ENCODE measurements around the gene SF3B3. TPM values are rescaled to one million over a fixed set of nuclear protein-coding genes. Genes with fewer than 3 reads are reported as not detected.

The SF3B3 gene
- total RNA-seq, 1 donor from 2014 or later, result 103 TPM

DNA sequence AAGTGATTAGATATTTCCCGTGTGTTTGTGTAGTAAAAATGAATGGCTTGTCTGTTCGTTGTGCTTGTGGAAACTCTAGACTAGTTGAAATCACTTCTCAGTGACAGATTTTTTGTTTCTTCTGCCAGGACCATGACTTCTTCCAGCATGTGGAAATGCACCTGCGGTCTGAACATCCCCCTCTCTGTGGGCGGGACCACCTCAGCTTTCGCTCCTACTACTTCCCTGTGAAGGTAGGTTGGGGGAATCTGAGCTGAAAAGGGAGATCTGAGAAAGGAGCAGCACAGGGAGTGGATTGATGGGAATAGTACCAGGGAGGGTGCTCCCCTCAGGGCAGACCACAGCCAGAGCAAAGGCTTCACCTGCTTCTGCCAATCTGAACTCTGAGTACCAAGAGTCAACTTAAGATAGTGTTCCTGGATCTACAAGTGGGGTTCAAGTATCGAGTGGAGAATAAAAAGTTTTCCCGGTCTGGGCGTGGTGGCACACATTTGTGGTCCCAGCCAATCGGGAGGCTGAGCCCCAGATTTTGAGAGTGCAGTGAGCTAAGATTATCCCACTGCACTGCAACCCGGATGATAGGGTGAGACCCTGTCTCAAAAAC lies 47.5 kb downstream of the SF3B3 start:
- no peaks in the 10 kb centered on the region for H3K27me3 ChIP-seq (ENCODE audit: control insufficient read depth, insufficient read depth, low read length)
- H3K36me3 ChIP-seq (ENCODE audit: control insufficient read depth, insufficient read depth, low read length), result peaks cover 4% of the 10 kb centered on the region
- no peak for TF ChIP-seq CTCF (IDR thresholded peaks at IDR 0.05; ENCODE audit: insufficient read depth, low read length, poor library complexity, severe bottlenecking)
- no peak overlapping the region for H3K4me3 ChIP-seq (ENCODE audit: low read depth, low read length)
- no peak for DNase-seq (ENCODE audit: low read depth)

GRCh38 chr16:70571623-70572022 lies 48.0 kb downstream of the SF3B3 start:
- no peak for TF ChIP-seq CTCF (IDR thresholded peaks at IDR 0.05; ENCODE audit: insufficient read depth, low read length, poor library complexity, severe bottlenecking)
- no peaks in the 10 kb centered on the region for H3K27me3 ChIP-seq (ENCODE audit: control insufficient read depth, insufficient read depth, low read length)
- H3K36me3 ChIP-seq (ENCODE audit: control insufficient read depth, insufficient read depth, low read length), result peaks cover 4% of the 10 kb centered on the region
- no peak for DNase-seq (ENCODE audit: low read depth)
- H3K4me3 ChIP-seq (ENCODE audit: low read depth, low read length), result no peak overlapping the region

- TF ChIP-seq CTCF (IDR thresholded peaks at IDR 0.05; ENCODE audit: insufficient read depth, low read length, poor library complexity, severe bottlenecking), result no peak
- peaks cover 4% of the 10 kb centered on the region for H3K36me3 ChIP-seq (ENCODE audit: control insufficient read depth, insufficient read depth, low read length)
- DNase-seq (ENCODE audit: low read depth), result no peak
- H3K4me3 ChIP-seq (ENCODE audit: low read depth, low read length), result no peak overlapping the region
- H3K27me3 ChIP-seq (ENCODE audit: control insufficient read depth, insufficient read depth, low read length), result no peaks in the 10 kb centered on the region
These were observed 48.7 kb downstream of the SF3B3 start for GRCh38 chr16:70572050-70572925.

- no peaks in the 10 kb centered on the region for H3K27me3 ChIP-seq (ENCODE audit: control insufficient read depth, insufficient read depth, low read length)
- peaks cover 4% of the 10 kb centered on the region for H3K36me3 ChIP-seq (ENCODE audit: control insufficient read depth, insufficient read depth, low read length)
- no peak for DNase-seq (ENCODE audit: low read depth)
- H3K4me3 ChIP-seq (ENCODE audit: low read depth, low read length), result no peak overlapping the region
- TF ChIP-seq CTCF (IDR thresholded peaks at IDR 0.05; ENCODE audit: insufficient read depth, low read length, poor library complexity, severe bottlenecking), result no peak
These were observed 49.3 kb downstream of the SF3B3 start for GRCh38 chr16:70572926-70573270.

- Histone ChIP-seq H3K36me3 (ENCODE audit: control insufficient read depth, insufficient read depth, low read length) (peaks cover 4% of the 10 kb centered on the region), H3K27me3 (ENCODE audit: control insufficient read depth, insufficient read depth, low read length) (no peaks in the 10 kb centered on the region), H3K4me3 (ENCODE audit: low read depth, low read length) (no peak overlapping the region)
- TF ChIP-seq CTCF (IDR thresholded peaks at IDR 0.05; ENCODE audit: insufficient read depth, low read length, poor library complexity, severe bottlenecking), result no peak
- peak; percentile 58 for DNase-seq (ENCODE audit: low read depth)
These were observed 50.0 kb downstream of the SF3B3 start for GRCh38 chr16:70573451-70574121.
